NCI-H2029 (cell line): ENCODE data around the gene FBXL20.
"Not testable (repeated sequence)": the region's sequence is repeated elsewhere in the genome, so short reads cannot be mapped to it uniquely, and the experiment has no call there.

ENCODE experiments used
- DNase-seq: peaks from one replicate; lab custom pipeline; 2025; lab: John Stamatoyannopoulos, UW

Gene FBXL20

GRCh38 chr17:39328815-39329214, 72.6 kb downstream of the FBXL20 start:
- no peak for DNase-seq

DNA sequence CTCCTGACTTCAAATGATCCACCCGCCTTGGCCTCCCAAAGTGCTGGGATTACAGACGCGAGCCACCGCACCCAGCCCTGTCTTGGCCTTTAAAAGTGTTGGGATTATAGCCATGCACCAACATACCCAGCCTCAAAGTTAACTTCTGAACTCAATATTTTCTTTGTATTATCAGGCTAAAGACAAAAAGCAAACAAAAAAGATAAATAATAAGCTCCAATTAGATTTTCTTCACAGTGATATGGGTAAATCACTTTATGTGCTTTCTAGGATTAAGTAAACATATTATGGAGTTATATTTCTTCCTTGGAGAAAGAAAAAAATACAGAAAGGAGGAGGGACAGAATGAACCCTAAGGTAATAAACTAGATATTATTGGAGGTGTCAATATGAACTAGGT, 74.3 kb downstream of the FBXL20 start:
- no peak for DNase-seq

GRCh38 chr17:39325528-39326240, 75.7 kb downstream of the FBXL20 start:
- no peak for DNase-seq

GRCh38 chr17:39318636-39319035, 82.8 kb downstream of the FBXL20 start:
- DNase-seq = no peak

DNA sequence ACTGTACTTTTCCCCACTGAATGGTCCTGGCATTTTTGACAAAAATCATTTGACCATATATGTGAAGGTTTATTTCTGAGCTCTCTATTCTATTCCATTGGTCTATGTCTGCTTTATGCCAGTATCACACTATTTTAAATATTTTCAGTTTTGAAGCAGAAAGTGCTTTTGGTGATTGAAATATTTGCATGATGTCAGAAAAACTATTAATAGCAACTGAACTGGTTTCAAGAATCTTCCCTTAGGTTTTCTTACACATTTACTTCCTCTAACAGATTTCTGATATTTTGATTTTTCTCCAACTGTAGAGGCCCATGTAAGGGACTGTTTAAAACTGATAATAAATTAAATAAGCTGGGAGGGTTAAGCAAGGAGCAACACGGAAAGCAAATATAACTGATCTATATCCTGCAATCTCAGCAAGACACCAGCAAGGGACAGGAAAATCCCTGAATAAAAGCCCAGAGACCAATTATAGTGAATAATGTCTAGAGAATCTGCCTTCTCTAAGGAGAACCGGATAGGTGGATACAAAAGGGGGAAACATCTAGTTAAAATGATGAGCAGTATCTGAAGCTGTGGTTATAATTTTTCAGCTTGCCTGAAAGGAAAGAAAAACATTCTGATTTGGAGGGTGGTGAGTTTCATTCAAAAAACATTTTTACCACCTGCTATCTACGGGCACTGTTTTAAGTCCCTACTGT, 94.8 kb downstream of the FBXL20 start:
- DNase-seq = no peak

- DNase-seq = no peak
These were observed 95.4 kb downstream of the FBXL20 start for GRCh38 chr17:39305978-39306377.

- DNase-seq = no peak
These were observed 97.2 kb downstream of the FBXL20 start for GRCh38 chr17:39304188-39304587.

- DNase-seq = no peak
These were observed 107.4 kb downstream of the FBXL20 start for GRCh38 chr17:39294060-39294459.

- not testable (repeated sequence) for DNase-seq
These were observed 108.9 kb downstream of the FBXL20 start for GRCh38 chr17:39292546-39292945.

DNA sequence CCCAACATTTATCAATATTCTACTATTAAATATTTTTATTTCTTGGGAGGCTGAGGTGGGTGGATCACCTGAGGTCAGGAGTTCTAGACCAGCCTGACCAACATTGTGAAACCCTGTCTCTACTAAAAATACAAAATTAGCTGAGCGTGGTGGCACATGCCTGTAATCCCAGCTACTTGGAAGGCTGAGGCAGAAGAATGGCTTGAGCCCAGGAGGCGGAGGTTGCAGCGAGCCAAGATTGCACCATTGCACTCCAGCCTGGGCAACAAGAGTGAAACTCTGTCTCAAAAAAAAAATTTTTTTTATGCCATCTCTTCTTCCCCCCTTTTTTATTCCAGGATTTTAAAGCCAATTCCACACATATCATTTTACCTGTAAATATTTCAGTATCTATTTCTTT, 114.9 kb downstream of the FBXL20 start:
- DNase-seq = not testable (repeated sequence)

DNA sequence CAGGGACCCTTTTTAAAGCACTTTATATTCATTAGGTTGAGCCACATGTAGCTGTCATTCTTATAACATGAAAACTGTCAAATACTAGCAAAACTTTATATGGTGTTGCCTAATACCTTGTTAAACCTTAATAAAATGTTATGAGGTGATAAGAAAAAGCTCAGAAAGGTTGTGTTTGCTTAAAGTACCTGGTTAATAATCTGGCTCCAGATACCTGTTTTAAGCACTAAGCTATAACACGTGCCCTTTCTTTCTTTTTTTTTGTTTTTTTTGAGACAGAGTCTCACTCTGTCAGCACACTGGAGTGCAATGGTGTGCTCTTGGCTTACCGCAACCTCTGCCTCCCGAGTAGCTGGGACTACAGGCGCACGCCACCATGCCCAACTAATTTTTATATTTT, 116.7 kb downstream of the FBXL20 start:
- no peak for DNase-seq

GRCh38 chr17:39283896-39284295, 117.5 kb downstream of the FBXL20 start:
- DNase-seq = no peak

GRCh38 chr17:39283098-39283497, 118.3 kb downstream of the FBXL20 start:
- no peak for DNase-seq

DNA sequence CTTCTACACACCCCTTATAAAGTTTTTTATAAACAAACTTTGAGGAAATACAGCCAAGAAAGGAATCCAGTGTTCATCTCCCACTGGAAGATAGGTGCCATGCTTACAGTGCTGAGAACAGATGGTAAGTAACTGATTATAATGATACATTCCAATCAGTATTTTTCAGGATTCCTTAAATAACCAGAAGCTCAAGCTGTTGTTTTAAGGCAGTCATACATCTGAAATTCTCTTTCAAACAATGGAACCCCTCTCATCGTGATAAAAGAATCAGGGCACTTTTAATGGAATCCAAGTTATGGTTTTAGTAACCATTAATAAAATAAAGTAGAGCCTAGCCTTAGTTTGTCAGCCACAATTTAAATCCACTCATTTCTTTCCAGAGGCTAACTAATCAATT, 119.6 kb downstream of the FBXL20 start:
- DNase-seq = no peak

- not testable (repeated sequence) for DNase-seq
These were observed 123.2 kb downstream of the FBXL20 start for GRCh38 chr17:39278246-39278645.

GRCh38 chr17:39277110-39277509, 124.3 kb downstream of the FBXL20 start:
- DNase-seq = no peak

DNA sequence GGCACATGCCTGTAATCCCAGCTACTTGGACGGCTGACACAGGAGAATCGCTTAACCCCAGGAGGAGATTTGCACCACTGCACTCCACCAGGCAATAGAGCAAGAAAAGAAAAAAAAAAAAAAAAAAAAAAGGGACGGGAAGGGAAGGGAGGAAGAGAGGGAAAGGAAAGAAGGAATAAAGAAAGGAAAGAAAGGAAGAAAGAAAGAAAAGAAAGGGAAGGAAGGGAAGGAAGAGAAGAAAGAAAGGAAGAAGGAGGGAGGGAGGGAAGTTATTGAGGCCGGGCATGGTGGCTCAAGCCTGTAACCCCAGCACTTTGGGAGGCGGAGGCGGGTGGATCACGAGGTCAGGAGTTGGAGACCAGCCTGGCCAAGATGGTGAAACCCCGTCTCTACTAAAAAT, 125.3 kb downstream of the FBXL20 start:
- no peak for DNase-seq

GRCh38 chr17:39271546-39271945, 129.9 kb downstream of the FBXL20 start:
- no peak for DNase-seq

GRCh38 chr17:39270923-39271322, 130.5 kb downstream of the FBXL20 start:
- DNase-seq = no peak

DNA sequence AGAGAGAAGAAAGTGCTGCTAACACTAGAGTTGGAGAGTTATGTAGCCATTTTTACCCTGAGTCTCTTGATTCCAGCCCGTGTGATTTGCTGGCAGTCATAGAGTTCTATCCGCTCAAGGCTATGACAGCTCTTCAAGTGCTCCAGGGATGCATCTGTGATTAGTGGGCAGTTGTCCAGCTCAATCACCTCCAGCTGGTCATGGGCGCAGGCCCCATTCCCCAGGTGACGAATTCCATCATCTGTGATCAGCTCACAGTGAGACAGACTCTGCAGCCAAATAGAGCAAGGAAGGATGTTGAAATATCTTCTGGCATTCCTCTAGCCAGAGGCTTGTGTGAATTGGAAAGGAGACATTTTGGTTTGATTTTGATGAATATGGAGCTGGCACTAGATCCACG, 137.3 kb downstream of the FBXL20 start:
- DNase-seq = no peak

- no peak for DNase-seq
These were observed 140.1 kb downstream of the FBXL20 start for GRCh38 chr17:39261286-39261685.

DNA sequence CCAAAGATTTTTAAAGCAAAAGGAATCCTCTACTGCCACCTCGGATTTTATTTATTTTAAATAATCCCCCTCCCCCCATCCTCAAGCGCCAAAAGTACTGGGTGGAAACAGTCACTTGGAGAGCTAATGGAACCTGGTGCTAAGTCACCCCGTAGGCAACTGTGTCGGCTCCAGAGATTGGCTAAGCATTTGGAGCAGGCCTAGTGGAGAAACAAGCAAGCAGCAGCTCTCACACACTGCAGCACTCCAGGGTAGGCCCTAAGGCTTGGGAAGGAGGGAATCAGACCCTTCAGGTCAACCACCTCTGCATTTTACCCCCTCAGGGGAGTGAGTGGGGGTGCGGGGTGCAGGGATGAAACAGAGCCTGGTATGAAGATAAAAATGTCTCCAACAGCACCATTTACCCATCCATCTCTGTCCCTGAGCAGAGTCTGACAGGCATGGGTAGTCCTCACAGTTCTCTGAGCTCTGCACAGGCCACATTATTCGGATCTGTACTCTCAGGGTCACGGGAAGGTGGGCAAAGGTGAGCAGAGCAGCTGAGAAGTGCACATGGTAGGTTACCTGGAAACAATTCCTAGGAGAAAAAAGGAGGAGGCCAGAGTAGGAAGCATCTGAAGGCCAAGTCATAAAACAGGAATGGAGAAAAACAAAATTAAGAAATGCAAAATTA, 148.5 kb downstream of the FBXL20 start:
- no peak for DNase-seq

DNA sequence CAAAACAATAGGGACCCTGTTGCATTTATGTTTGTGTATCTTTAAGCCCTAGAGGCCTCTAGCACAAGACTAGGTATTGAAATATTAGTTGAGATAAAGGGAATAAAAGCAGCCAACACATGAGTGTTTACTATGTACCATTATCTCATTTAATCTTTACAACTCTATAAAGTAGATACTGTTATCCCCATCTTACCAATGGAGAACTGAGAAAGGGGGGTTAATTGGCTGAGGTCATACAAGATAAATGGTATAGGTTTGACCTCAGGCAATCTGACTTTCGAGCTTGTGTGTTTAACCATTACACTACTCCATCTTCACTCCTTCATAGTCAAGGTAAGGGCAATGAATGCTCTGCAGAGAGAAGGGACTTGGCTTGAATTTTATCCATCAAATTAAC, 149.4 kb downstream of the FBXL20 start:
- DNase-seq = no peak
